ENCODE results near the gene SLC16A10. TPM values are rescaled to one million over a fixed set of nuclear protein-coding genes. Genes with fewer than 3 reads are reported as not detected.

The SLC16A10 gene
- total and polyA plus RNA-seq, 2 experiments from 2014 or later, result 12.1 to 30.9 TPM

GRCh38 chr6:111068109-111068865 is 19.0 kb upstream of the SLC16A10 start:
- TF ChIP-seq EZH2phosphoT487 (IDR thresholded peaks at IDR 0.05; ENCODE audit: unreplicated experiment) (no peak), CTCF (conservative IDR thresholded peaks at IDR 0.05; ENCODE audit: low read depth in 2 of 2) (no peak), ZNF114 (CRISPR knock-in tag; IDR thresholded peaks at IDR 0.05) (no peak)
- Mint-ChIP-seq H3K27me3 (ENCODE audit: insufficient read depth, low read depth, poor library complexity) (peaks cover 11% of the 10 kb centered on the region), H3K36me3 (ENCODE audit: low read depth) (peaks cover 6% of the 10 kb centered on the region; the same call in 1 of the 3 replicates), H3K4me1 (peaks cover 9% of the 10 kb centered on the region; the same call in 1 of the 3 replicates), H3K4me3 (no peak overlapping the region), H3K9me3 (peaks cover 17% of the 10 kb centered on the region), H3K27ac (no peak overlapping the region)
- no peaks in the 10 kb centered on the region for H4K20me1 ChIP-seq (replicated peaks; ENCODE audit: insufficient read depth)
- H3K4me1 ChIP-seq (ENCODE audit: insufficient read depth), result no peaks in the 10 kb centered on the region
- H3K27ac ChIP-seq (ENCODE audit: low read depth), result no peak overlapping the region
- no peak overlapping the region for H3K4me3 ChIP-seq
- no peaks in the 10 kb centered on the region for H3K9me2 ChIP-seq (ENCODE audit: insufficient read depth)
- DNase-seq (ENCODE audit: low spot score), result no peak
- H3F3A ChIP-seq (replicated peaks; ENCODE audit: low read depth), result no peaks in the 10 kb centered on the region
- H2AFZ ChIP-seq, result peak overlapping the region; percentile 90
- no peaks in the 10 kb centered on the region for H3K79me2 ChIP-seq (replicated peaks; ENCODE audit: insufficient read depth)
- ATAC-seq, result no peak
- no peaks in the 10 kb centered on the region for H3K27me3 ChIP-seq (ENCODE audit: insufficient read depth)
- no peak overlapping the region for H3K4me2 ChIP-seq
- no peaks in the 10 kb centered on the region; the same call in 1 of the 2 replicates for H3K36me3 ChIP-seq (ENCODE audit: insufficient read depth)

- TF ChIP-seq NANOG (IDR thresholded peaks at IDR 0.05; ENCODE audit: borderline replicate concordance), result no peak
- TF ChIP-seq EZH2 (IDR thresholded peaks at IDR 0.05; ENCODE audit: low read depth, unreplicated experiment), result no peak
- TF ChIP-seq ETS1 (IDR thresholded peaks at IDR 0.05), result no peak
- no peak for TF ChIP-seq STAT1 (IDR thresholded peaks at IDR 0.05; ENCODE audit: unreplicated experiment)
- peaks cover 11% of the 10 kb centered on the region for H3K27me3 Mint-ChIP-seq (ENCODE audit: insufficient read depth, low read depth, poor library complexity)
- H2AFZ ChIP-seq, result peak overlapping the region; percentile 90
- no peak overlapping the region for H3K4me2 ChIP-seq
- no peaks in the 10 kb centered on the region for H3K4me1 ChIP-seq (ENCODE audit: insufficient read depth)
- H3K9me2 ChIP-seq (ENCODE audit: insufficient read depth), result no peaks in the 10 kb centered on the region
- H3K79me2 ChIP-seq (replicated peaks; ENCODE audit: insufficient read depth), result no peaks in the 10 kb centered on the region
- H3K36me3 ChIP-seq (ENCODE audit: insufficient read depth), result no peaks in the 10 kb centered on the region
- no peaks in the 10 kb centered on the region for H4K20me1 ChIP-seq (replicated peaks; ENCODE audit: insufficient read depth)
- no peaks in the 10 kb centered on the region for H3F3A ChIP-seq (replicated peaks; ENCODE audit: low read depth)
- no peak for DNase-seq (ENCODE audit: low spot score)
- no peak overlapping the region for H3K4me3 ChIP-seq
- peaks cover 11% of the 10 kb centered on the region for H3K9me3 Mint-ChIP-seq
- peaks cover 2% of the 10 kb centered on the region; the same call in 1 of the 3 replicates for H3K36me3 Mint-ChIP-seq (ENCODE audit: low read depth)
- H3K27ac Mint-ChIP-seq, result no peak overlapping the region
- H3K27ac ChIP-seq (ENCODE audit: low read depth), result no peak overlapping the region
- peaks cover 9% of the 10 kb centered on the region; the same call in 1 of the 3 replicates for H3K4me1 Mint-ChIP-seq
- H3K27me3 ChIP-seq (ENCODE audit: insufficient read depth), result no peaks in the 10 kb centered on the region
- ATAC-seq, result no peak
- H3K4me3 Mint-ChIP-seq, result no peak overlapping the region
These were observed 18.5 kb upstream of the SLC16A10 start for GRCh38 chr6:111068866-111069234.

All from GM23338 (cell line).